A549 (cell line): ENCODE measurements around the gene BCAS3. TPM values are rescaled to one million over a fixed set of nuclear protein-coding genes. Genes with fewer than 3 reads are reported as not detected.

Source experiments
- ATAC-seq, 2 experiments: fragments of 200-7000 bp in 1 of 2; fragments of >200 bp in 1 of 2; cut with Nextera tagmentation in 1 of 2; cut with Tn5 transposase in 1 of 2; 3 replicates each; pipeline versions ENCODE4 v1.8.0 to v1.9.1; 2018 to 2020; ENCODE audit warnings: mild to moderate bottlenecking in 1 of 2, moderate library complexity in 1 of 2
- CTCF ChIA-PET: fragments of 300-600 bp; sonication (Branson Sonifier 250); formaldehyde crosslinking; extraction: SDS; loops from one replicate; lab custom pipeline; 2021; ENCODE audit warnings: antibody characterized with exemption, inconsistent platforms; lab: Yijun Ruan, JAX
- POLR2A ChIA-PET: fragments of 350-600 bp; formaldehyde crosslinking; extraction: SDS; loops from one replicate; lab custom pipeline; 2021; ENCODE audit warnings: antibody characterized with exemption, inconsistent platforms; lab: Yijun Ruan, JAX
- DNase-seq, 2 experiments: peaks; one replicate each; pipeline versions ENCODE4 v3.0.0 to v3.0.0-alpha.2; 2011 to 2016; ENCODE audit warnings: low read depth in 1 of 2, low spot score in 1 of 2
- FAIRE-seq: peaks from 2 replicates; lab custom pipeline; 2011; peaks lifted over from hg19 to GRCh38; lab: Jason Lieb, UNC
- H3K27ac ChIP-seq, 2 experiments: fragments of >200 bp; sonication (Bioruptor Twin); formaldehyde crosslinking; 3 replicates each; pipeline ENCODE4 v1.5.1; 2016 to 2017
- H3K4me1 ChIP-seq: fragments of >200 bp; sonication (Bioruptor Twin); formaldehyde crosslinking; 3 replicates; pipeline ENCODE4 v1.6.1; 2016
- H3K4me2 ChIP-seq: fragments of >200 bp; sonication (Bioruptor Twin); formaldehyde crosslinking; 3 replicates; pipeline ENCODE4 v1.6.1; 2016
- H3K4me3 ChIP-seq: fragments of >200 bp; sonication (Bioruptor Twin); formaldehyde crosslinking; 3 replicates; pipeline ENCODE4 v1.5.1; 2016
- H3K9me3 ChIP-seq: fragments of >200 bp; sonication (Bioruptor Twin); formaldehyde crosslinking; 3 replicates; pipeline ENCODE4 v1.6.1; 2016
- BHLHE40 ChIP-seq: IDR thresholded peaks from 2 replicates; pipeline ENCODE4 v1.6.1; 2012; ENCODE audit warnings: low read depth, low read length, inconsistent platforms
- CHD4 ChIP-seq: fragments of 200-600 bp; sonication (generic); IDR thresholded peaks from 2 replicates; pipeline ENCODE4 v1.6.1; 2016; ENCODE audit warnings: antibody characterized with exemption, mild to moderate bottlenecking, borderline replicate concordance
- CTCF ChIP-seq: fragments of >200 bp; sonication (Bioruptor Twin); formaldehyde crosslinking; IDR thresholded peaks from 3 replicates; pipeline ENCODE4 v1.5.1; 2016
- E2F6 ChIP-seq: IDR thresholded peaks from 2 replicates; pipeline ENCODE4 v1.6.1; 2012; ENCODE audit warnings: low read depth, borderline replicate concordance
- ELK1 ChIP-seq: fragments of 150-350 bp; IDR thresholded peaks from 2 replicates; pipeline ENCODE4 v1.6.1; 2014; ENCODE audit warnings: low read depth, mild to moderate bottlenecking, low read length
- EP300 ChIP-seq, 2 experiments: fragments of >200 bp; sonication (Bioruptor Twin); formaldehyde crosslinking; IDR thresholded peaks; 2 replicates in 1 of 2; 3 replicates in 1 of 2; pipeline ENCODE4 v1.6.1; 2016 to 2017
- HMGXB4 ChIP-seq: fragments of 250-450 bp; sonication (Bioruptor Pico); IDR thresholded peaks from 2 replicates; pipeline ENCODE4 v1.5.0; 2021; ENCODE audit warnings: mild to moderate bottlenecking, moderate library complexity, borderline replicate concordance
- HOXB13 ChIP-seq: fragments of 250-450 bp; sonication (Bioruptor Pico); IDR thresholded peaks from 2 replicates; pipeline ENCODE4 v1.5.0; 2020; ENCODE audit warnings: low read depth, mild to moderate bottlenecking, moderate library complexity
- HOXB5 ChIP-seq: fragments of 250-450 bp; sonication (Bioruptor Pico); IDR thresholded peaks from 2 replicates; pipeline ENCODE4 v1.5.0; 2020; ENCODE audit warnings: mild to moderate bottlenecking, moderate library complexity
- JUN ChIP-seq, 2 experiments: fragments of >200 bp; sonication (Bioruptor Twin); formaldehyde crosslinking; IDR thresholded peaks; 2 replicates in 1 of 2; 3 replicates in 1 of 2; pipeline ENCODE4 v1.6.1; 2016 to 2017
- JUNB ChIP-seq: fragments of >200 bp; sonication (Bioruptor Twin); formaldehyde crosslinking; IDR thresholded peaks from 2 replicates; pipeline ENCODE4 v1.6.1; 2016
- KDM1A ChIP-seq: fragments of 200-600 bp; sonication (generic); IDR thresholded peaks from 2 replicates; pipeline ENCODE4 v1.6.1; 2016; ENCODE audit warnings: low read depth, mild to moderate bottlenecking
- MAFK ChIP-seq: fragments of 450-650 bp; IDR thresholded peaks from 2 replicates; pipeline ENCODE4 v1.6.1; 2014; ENCODE audit not compliant: partially characterized antibody
- MAX ChIP-seq: IDR thresholded peaks from 2 replicates; pipeline ENCODE4 v1.6.1; 2012
- MAZ ChIP-seq: fragments of 150-350 bp; IDR thresholded peaks from 2 replicates; pipeline ENCODE4 v1.6.1; 2014; ENCODE audit warnings: antibody characterized with exemption, low read depth, low read length, borderline replicate concordance
- NR3C1 ChIP-seq: fragments of >200 bp; sonication (Bioruptor Twin); formaldehyde crosslinking; IDR thresholded peaks from 3 replicates; pipeline ENCODE4 v1.6.1; 2017
- POLR2AphosphoS2 ChIP-seq: conservative IDR thresholded peaks from 2 replicates; pipeline ENCODE4 v1.6.1; 2012; ENCODE audit warnings: low read length, improper control_type of control experiment, inconsistent platforms
- RARB ChIP-seq: fragments of 250-450 bp; sonication (Bioruptor Pico); IDR thresholded peaks from 2 replicates; pipeline ENCODE4 v1.8.0; 2021; ENCODE audit warnings: mild to moderate bottlenecking, moderate library complexity
- RCOR1 ChIP-seq: fragments of 150-350 bp; IDR thresholded peaks from 2 replicates; pipeline ENCODE4 v1.6.1; 2014; ENCODE audit warnings: antibody characterized with exemption, low read length, low read depth
- REST ChIP-seq: fragments of 200-600 bp; sonication (generic); IDR thresholded peaks from 2 replicates; pipeline ENCODE4 v1.6.1; 2016; ENCODE audit warnings: antibody characterized with exemption, mild to moderate bottlenecking, moderate library complexity
- RFX5 ChIP-seq: fragments of 450-650 bp; IDR thresholded peaks from 2 replicates; pipeline ENCODE4 v1.7.1; 2014; ENCODE audit warnings: antibody characterized with exemption, mild to moderate bottlenecking, moderate library complexity
- TFCP2L1 ChIP-seq: fragments of 250-450 bp; sonication (Bioruptor Pico); IDR thresholded peaks from 2 replicates; pipeline ENCODE4 v1.5.0; 2021; ENCODE audit warnings: mild to moderate bottlenecking
- ZC3H11A ChIP-seq: fragments of 450-650 bp; IDR thresholded peaks from 2 replicates; pipeline ENCODE4 v1.6.1; 2014; ENCODE audit warnings: antibody characterized with exemption, mild to moderate bottlenecking
- ZFP36 ChIP-seq: fragments of 450-650 bp; IDR thresholded peaks from 2 replicates; pipeline ENCODE4 v1.6.1; 2014; ENCODE audit warnings: borderline replicate concordance; ENCODE audit not compliant: partially characterized antibody
- WGBS: methylation state at CpG from one replicate; pipeline ENCODE4 v1.1.6; 2017; ENCODE audit errors: missing lambda C conversion rate; 5-methylcytosine and 5-hydroxymethylcytosine counted together
- polyA plus RNA-seq, 4 experiments: library from polyadenylated mRNA; depleted of rRNA in 3 of 4; stranded (reverse); fragments of >200 nt; fragmentation: RNase III in 1 of 4; extraction: RNeasy Plus Mini Kit Qiagen cat#74134 plus additional on column Dnase treatment in 1 of 4; gene quantifications; 2 replicates in 3 of 4; 3 replicates in 1 of 4; pipeline ENCODE4 v1.2.3, GENCODE V29; 2011 to 2017

BCAS3 gene
- polyA plus RNA-seq, 2 of the 4 experiments (the other 2 are of a cell fraction), result 14.7 to 43.4 TPM

- TF ChIP-seq HMGXB4 (no peak), EP300 (IDR thresholded peaks at IDR 0.05) (peak in 1 of 2 experiments; percentile 13; a peak in 1 of 5 replicates), JUN (IDR thresholded peaks at IDR 0.05) (no peak), HOXB5 (CRISPR knock-in tag) (no peak), RFX5 (no peak), ZC3H11A (no peak), NR3C1 (no peak), JUNB (peak; percentile 58; the same call in 1 of the 2 replicates), CHD4 (0 out of 2 replicates have a peak, but pooled peaks have one; percentile 20), MAX (no peak), HOXB13 (CRISPR knock-in tag) (no peak), REST (no peak), RARB (no peak)
- TF ChIP-seq, all 56 proteins: peak for 7
Observed at GRCh38 chr17:61426482-61427304, 749.0 kb downstream of the BCAS3 start (continued).

GRCh38 chr17:61427567-61427966 lies 749.9 kb downstream of the BCAS3 start:
- peak overlapping the region; percentile 42; the same call in 1 of the 3 replicates for H3K4me2 ChIP-seq
- peak overlapping the region; percentile 63 to 69 for H3K27ac ChIP-seq
- FAIRE-seq (no peak), DNase-seq (no peak), ATAC-seq (no peak)
- H3K4me3 ChIP-seq, result no peak overlapping the region
- peaks cover 38% of the 10 kb centered on the region for H3K4me1 ChIP-seq
- TF ChIP-seq MAFK, result no peak
- peaks cover 5% of the 10 kb centered on the region; the same call in 1 of the 3 replicates for H3K9me3 ChIP-seq
- ChIA-PET CTCF (interaction anchor here (0.6 to 19.8 kb wide), 14 partner anchors 10 to 409 kb away, joined by 3 to 357 read pairs (median 4); no protein-coding TSS in a partner anchor), POLR2A (no interaction called here)

GRCh38 chr17:61429274-61429673 lies 751.6 kb downstream of the BCAS3 start:
- DNase-seq (no peak), ATAC-seq (no peak), FAIRE-seq (no peak)
- WGBS, result 26% methylated on average over 1 of the region's 1 CpG
- H3K9me3 ChIP-seq, result peaks cover 5% of the 10 kb centered on the region; the same call in 1 of the 3 replicates
- peak overlapping the region in 1 of 2 experiments; percentile 7; a peak in 1 of 6 replicates for H3K27ac ChIP-seq
- H3K4me2 ChIP-seq, result no peak overlapping the region
- no peak overlapping the region for H3K4me3 ChIP-seq
- H3K4me1 ChIP-seq, result peaks cover 43% of the 10 kb centered on the region
- POLR2A ChIA-PET, result no interaction called here
- CTCF ChIA-PET, result interaction anchor here (1.4 to 7.0 kb wide), 4 partner anchors 12 to 122 kb away, joined by 4 to 61 read pairs (median 10); no protein-coding TSS in a partner anchor
- TF ChIP-seq BHLHE40, result no peak
- TF ChIP-seq TFCP2L1, result no peak
- TF ChIP-seq ZFP36, result no peak
- no peak for TF ChIP-seq ELK1
- TF ChIP-seq JUN (IDR thresholded peaks at IDR 0.05), result no peak
- no peak for TF ChIP-seq RCOR1
- TF ChIP-seq CTCF, result no peak
- no peak for TF ChIP-seq MAZ
- TF ChIP-seq NR3C1, result no peak
- TF ChIP-seq E2F6, result no peak
- TF ChIP-seq KDM1A, result no peak
- TF ChIP-seq POLR2AphosphoS2, result no peak
